IPS DF 4.7 (cell line): ENCODE data around the gene ACSS2.

Source experiments
- DNase-seq: peaks from one replicate; pipeline ENCODE4 v3.0.0-alpha.2; 2013; ENCODE audit warnings: low spot score; ENCODE audit errors: extremely low read depth

Gene ACSS2

GRCh38 chr20:34976286-34976685 lies 99.9 kb downstream of the ACSS2 start:
- DNase-seq: no peak
